Spleen (tissue), 7 donors: ENCODE data around the gene SYTL1.

ENCODE experiments used
- POLR2A ChIP-seq, 3 donors: fragments of 450-650 bp; IDR thresholded peaks; one replicate each; pipeline ENCODE4 v1.5.1; 2017; ENCODE audit warnings: antibody characterized with exemption in 3 of 3, mild to moderate bottlenecking in 1 of 3
- POLR2AphosphoS5 ChIP-seq, 3 donors: sonication (generic); formaldehyde crosslinking; IDR thresholded peaks; one replicate each; pipeline ENCODE4 v1.5.1; 2017; ENCODE audit warnings: antibody characterized with exemption in 3 of 3
- TF ChIP-seq, protein P1 (sequence below), 11 experiments: fragments of 200-600 bp in 7 of 11; fragments of 450-650 bp in 4 of 11; sonication (generic) in 4 of 11; IDR thresholded peaks in 8 of 11; conservative IDR thresholded peaks in 3 of 11; 1 replicate in 7 of 11; 2 replicates in 4 of 11; pipeline versions ENCODE4 v1.4.0 to v1.8.0; 2016 to 2021; ENCODE audit warnings: antibody characterized with exemption in 11 of 11, inconsistent platforms in 4 of 11, mild to moderate bottlenecking in 1 of 11
- donor health status: DM: no; HTN: no; CAD: no; lungs with moderate emphysema.
- donor health status: DM: no; HTN: no; CAD: no.
- donor health status: DM: no; HTN: no; CAD: no.

DNA sequence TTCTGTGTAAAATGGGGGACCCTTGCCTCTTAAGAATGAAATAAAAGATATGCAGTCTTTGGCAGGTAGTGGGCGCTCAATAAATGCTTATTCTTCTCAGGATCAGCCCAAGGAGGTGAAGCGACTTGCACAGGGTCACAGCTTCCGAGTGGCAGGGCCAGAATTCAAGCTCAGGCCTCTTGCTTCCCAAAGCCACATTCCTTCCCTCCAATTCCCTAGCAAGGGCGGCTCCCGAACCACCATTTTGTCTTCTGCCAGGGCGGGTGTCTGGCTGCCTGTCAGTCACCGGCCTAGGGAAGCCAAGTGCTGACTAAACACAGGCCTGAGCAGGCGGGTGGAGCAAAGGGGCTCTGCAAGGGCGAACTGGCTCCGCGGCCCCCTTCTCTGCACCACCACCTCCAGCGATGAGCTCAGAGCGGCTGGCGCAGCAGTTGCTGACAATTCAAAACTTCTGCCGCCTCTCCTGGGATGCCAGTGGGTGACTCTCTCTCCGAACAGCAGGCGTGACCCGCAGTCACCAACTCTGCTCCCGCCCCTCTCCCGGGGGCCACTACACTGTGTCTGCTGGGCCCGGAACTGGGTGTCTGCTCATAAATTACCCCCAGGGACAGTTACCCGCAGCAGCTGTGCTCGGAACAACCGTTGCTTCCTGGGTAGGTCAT lies 61.4 kb downstream of the SYTL1 start:
- TF ChIP-seq, protein P1, sequence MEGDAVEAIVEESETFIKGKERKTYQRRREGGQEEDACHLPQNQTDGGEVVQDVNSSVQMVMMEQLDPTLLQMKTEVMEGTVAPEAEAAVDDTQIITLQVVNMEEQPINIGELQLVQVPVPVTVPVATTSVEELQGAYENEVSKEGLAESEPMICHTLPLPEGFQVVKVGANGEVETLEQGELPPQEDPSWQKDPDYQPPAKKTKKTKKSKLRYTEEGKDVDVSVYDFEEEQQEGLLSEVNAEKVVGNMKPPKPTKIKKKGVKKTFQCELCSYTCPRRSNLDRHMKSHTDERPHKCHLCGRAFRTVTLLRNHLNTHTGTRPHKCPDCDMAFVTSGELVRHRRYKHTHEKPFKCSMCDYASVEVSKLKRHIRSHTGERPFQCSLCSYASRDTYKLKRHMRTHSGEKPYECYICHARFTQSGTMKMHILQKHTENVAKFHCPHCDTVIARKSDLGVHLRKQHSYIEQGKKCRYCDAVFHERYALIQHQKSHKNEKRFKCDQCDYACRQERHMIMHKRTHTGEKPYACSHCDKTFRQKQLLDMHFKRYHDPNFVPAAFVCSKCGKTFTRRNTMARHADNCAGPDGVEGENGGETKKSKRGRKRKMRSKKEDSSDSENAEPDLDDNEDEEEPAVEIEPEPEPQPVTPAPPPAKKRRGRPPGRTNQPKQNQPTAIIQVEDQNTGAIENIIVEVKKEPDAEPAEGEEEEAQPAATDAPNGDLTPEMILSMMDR (IDR thresholded peaks at IDR 0.05 in 8 of 11, conservative IDR thresholded peaks at IDR 0.05 in 3 of 11) = peak in 6 of 11 experiments; percentile 7 to 47 (median 28)
- TF ChIP-seq POLR2A (IDR thresholded peaks at IDR 0.05) (no peak), POLR2AphosphoS5 (IDR thresholded peaks at IDR 0.05) (peak; percentile 39 to 84 (median 76))
